HG03159 (cell line): ENCODE data around the gene MICU1.
"Not testable (repeated sequence)": the region's sequence is repeated elsewhere in the genome, so short reads cannot be mapped to it uniquely, and the experiment has no call there.

Source experiments
- ATAC-seq: cut with Tn5 transposase; IDR thresholded peaks from one replicate; pipeline ENCODE4 v1.9.1; 2021; ENCODE audit warnings: mild to moderate bottlenecking, moderate library complexity; ENCODE audit not compliant: unreplicated experiment

Gene MICU1

GRCh38 chr10:72455889-72456595, 169.8 kb downstream of the MICU1 start:
- no peak for ATAC-seq

- ATAC-seq, result no peak
Observed at GRCh38 chr10:72449941-72450441, 175.9 kb downstream of the MICU1 start.

GRCh38 chr10:72445851-72446250, 180.0 kb downstream of the MICU1 start:
- no peak for ATAC-seq

- not testable (repeated sequence) for ATAC-seq
Observed at GRCh38 chr10:72442969-72443368, 182.9 kb downstream of the MICU1 start.

GRCh38 chr10:72435570-72435969, 190.3 kb downstream of the MICU1 start:
- no peak for ATAC-seq

- not testable (repeated sequence) for ATAC-seq
Observed at GRCh38 chr10:72430936-72431335, 194.9 kb downstream of the MICU1 start.

GRCh38 chr10:72429931-72430330, 195.9 kb downstream of the MICU1 start:
- no peak for ATAC-seq

- no peak for ATAC-seq
Observed at GRCh38 chr10:72426986-72427385, 198.9 kb downstream of the MICU1 start.

- ATAC-seq, result no peak
Observed at GRCh38 chr10:72425133-72425532, 200.7 kb downstream of the MICU1 start.

GRCh38 chr10:72424561-72424960, 201.3 kb downstream of the MICU1 start:
- ATAC-seq, result no peak

- no peak for ATAC-seq
Observed at GRCh38 chr10:72423426-72423825, 202.5 kb downstream of the MICU1 start.

GRCh38 chr10:72421885-72422540, 203.9 kb downstream of the MICU1 start:
- ATAC-seq, result no peak

GRCh38 chr10:72419241-72419640, 206.6 kb downstream of the MICU1 start:
- ATAC-seq, result no peak

GRCh38 chr10:72418679-72419078, 207.2 kb downstream of the MICU1 start:
- no peak for ATAC-seq

GRCh38 chr10:72417971-72418370, 207.9 kb downstream of the MICU1 start:
- ATAC-seq, result no peak

GRCh38 chr10:72416661-72417060, 209.2 kb downstream of the MICU1 start:
- no peak for ATAC-seq

- ATAC-seq, result no peak
Observed at GRCh38 chr10:72414642-72415041, 211.2 kb downstream of the MICU1 start.

- ATAC-seq, result no peak
Observed at GRCh38 chr10:72409167-72409566, 216.7 kb downstream of the MICU1 start.

GRCh38 chr10:72407927-72408600, 217.8 kb downstream of the MICU1 start:
- no peak for ATAC-seq

GRCh38 chr10:72407471-72407870, 218.4 kb downstream of the MICU1 start:
- ATAC-seq, result no peak

- not testable (repeated sequence) for ATAC-seq
Observed at GRCh38 chr10:72395581-72395980, 230.3 kb downstream of the MICU1 start.

- no peak for ATAC-seq
Observed at GRCh38 chr10:72392571-72392970, 233.3 kb downstream of the MICU1 start.
